ENCODE data around the gene NRROS. TPM values are rescaled to one million over a fixed set of nuclear protein-coding genes. Genes with fewer than 3 reads are reported as not detected.
"Not testable (repeated sequence)": the region's sequence is repeated elsewhere in the genome, so short reads cannot be mapped to it uniquely, and the experiment has no call there.

NRROS gene
- total and polyA plus RNA-seq, 2 of the 4 experiments (the other 2 are of a cell fraction): 0.10 TPM; not detected in 1

DNA sequence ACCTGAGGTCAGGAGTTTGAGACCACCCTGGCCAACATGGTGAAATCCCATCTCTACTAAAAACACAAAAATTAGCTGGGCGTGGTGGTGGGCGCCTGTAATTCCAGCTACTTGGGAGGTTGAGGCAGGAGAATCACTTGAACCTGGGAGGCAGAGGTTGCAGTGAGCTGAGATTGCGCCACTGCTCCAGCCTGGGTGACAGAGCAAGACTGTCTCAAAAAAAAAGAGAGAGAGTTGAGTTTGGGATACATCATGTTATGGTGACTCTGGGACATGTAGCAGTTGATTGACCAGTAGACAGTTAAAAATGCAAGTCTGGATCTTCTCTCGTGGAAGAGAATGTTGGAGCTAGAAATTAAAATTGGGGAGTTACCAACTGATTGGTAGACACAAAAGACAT lies 1.6 kb upstream of the NRROS start:
- H3K14ac ChIP-seq (replicated peaks; ENCODE audit: low read depth, low read length); H2AK5ac ChIP-seq (ENCODE audit: low read depth, low read length); H3K9ac ChIP-seq (ENCODE audit: low read depth, low read length); H3K9me3 ChIP-seq (ENCODE audit: control insufficient read depth, insufficient read depth, low read length); POLR2A ChIA-PET (ENCODE audit: unreplicated experiment); H2BK20ac ChIP-seq (ENCODE audit: low read depth, low read length); H3K4me1 ChIP-seq (ENCODE audit: control insufficient read depth, insufficient read depth, low read length); H3K23ac ChIP-seq (ENCODE audit: low read depth, low read length); dilution Hi-C loops (cut with HindIII; ENCODE audit: low sequenced_read_pairs, unreplicated experiment); H4K20me1 ChIP-seq (ENCODE audit: insufficient read depth, low read length); intact Hi-C loops (cut with micrococcal nuclease); H2AK9ac ChIP-seq (replicated peaks; ENCODE audit: low read depth, low read length, poor library complexity); H2BK15ac ChIP-seq (ENCODE audit: low read depth, low read length); H3K18ac ChIP-seq (ENCODE audit: low read depth, low read length); H3K4ac ChIP-seq (ENCODE audit: low read depth, low read length); CTCF ChIA-PET; H2BK5ac ChIP-seq (ENCODE audit: low read depth, low read length, poor library complexity, severe bottlenecking); H2BK120ac ChIP-seq (ENCODE audit: low read depth, low read length); BruUV-seq (replicated peaks); H3K56ac ChIP-seq (ENCODE audit: extremely low read depth, insufficient read depth, low read length); H3K4me3 ChIP-seq (ENCODE audit: insufficient read depth, low read depth, low read length); H2AFZ ChIP-seq (replicated peaks; ENCODE audit: low read length, poor library complexity); H3K36me3 ChIP-seq (ENCODE audit: control insufficient read depth, insufficient read depth, low read length); H3K79me1 ChIP-seq (ENCODE audit: low read depth in 1 of 2, low read length in 2 of 2); ATAC-seq (ENCODE audit: low read depth); H3K4me2 ChIP-seq (ENCODE audit: low read depth, low read length); H3K27ac ChIP-seq (ENCODE audit: insufficient read depth, low read length); H4K8ac ChIP-seq (ENCODE audit: low read depth in 2 of 2, low read length in 2 of 2); in situ Hi-C loops (cut with MboI; ENCODE audit: low sequenced_read_pairs); H4K91ac ChIP-seq (ENCODE audit: insufficient read depth, low read depth, low read length); H3K9me1 ChIP-seq (ENCODE audit: insufficient read depth, low read length); H4K5ac ChIP-seq (ENCODE audit: low read depth, low read length); DNase-seq: not testable (repeated sequence)
- peaks cover 48% of the 10 kb centered on the region for H3K27me3 ChIP-seq (ENCODE audit: control insufficient read depth, insufficient read depth, low read length)
- 100% methylated on average over 1 of the region's 4 CpGs; no CpG with 5 or more reads in 1 of the 2 experiments for WGBS, 2 experiments (ENCODE audit: extremely low coverage in 2 of 2, insufficient read length in 1 of 2)

Measured in IMR-90 (cell line).